HG02759 (cell line): Measurements from ENCODE around the gene TPCN1.

Experiments used
- ATAC-seq: cut with Tn5 transposase; IDR thresholded peaks from one replicate; pipeline ENCODE4 v1.9.1; 2021; ENCODE audit warnings: mild to moderate bottlenecking, moderate library complexity; ENCODE audit not compliant: unreplicated experiment

Gene TPCN1

DNA sequence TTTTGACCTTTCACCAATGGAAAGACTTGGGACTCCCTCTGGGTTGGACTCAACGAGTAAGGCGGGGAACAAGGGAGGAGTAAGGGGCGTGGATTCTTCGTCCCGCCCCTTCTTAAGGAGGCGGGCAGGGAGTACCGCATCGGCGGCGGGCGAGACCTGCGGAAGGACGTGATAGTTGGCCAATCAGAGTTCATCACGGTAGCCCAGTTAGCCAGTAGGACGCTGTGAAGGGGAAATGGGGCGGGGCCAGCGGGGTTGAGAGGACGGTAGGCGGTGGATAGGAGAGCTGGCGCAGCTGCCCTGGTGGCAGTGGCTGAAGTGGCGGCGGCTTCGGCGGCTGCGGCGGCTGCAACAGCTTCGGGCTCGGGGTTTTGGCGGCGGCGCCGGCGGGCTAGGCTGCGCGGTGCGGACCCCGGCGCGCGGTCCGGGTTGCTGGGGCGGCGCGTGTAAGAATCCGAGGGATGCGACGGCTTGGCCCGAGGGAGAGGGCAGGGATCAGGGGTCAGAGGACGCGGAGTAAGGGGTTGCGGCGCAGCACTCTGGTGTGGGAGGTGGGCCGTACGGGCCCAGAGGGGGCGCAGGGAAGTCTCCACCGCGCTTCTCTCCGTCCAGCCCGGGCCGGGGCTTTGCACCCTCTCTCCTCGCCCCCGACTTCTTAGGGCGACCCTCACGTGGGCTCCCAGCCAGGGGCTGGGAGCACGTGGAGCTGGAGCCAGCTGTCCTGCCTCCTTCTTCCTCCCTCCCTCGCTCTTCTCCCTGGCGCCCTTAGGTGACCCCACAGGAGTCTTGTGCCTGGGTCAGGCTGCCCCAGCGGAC lies at the start of gene TPCN1:
Gene TPCN1, plus strand, starts transcription at position 284 of the 816 bp plus-strand sequence. CDS start 5,389 bp downstream, outside the sequence.
- ATAC-seq = peak; percentile 89

DNA sequence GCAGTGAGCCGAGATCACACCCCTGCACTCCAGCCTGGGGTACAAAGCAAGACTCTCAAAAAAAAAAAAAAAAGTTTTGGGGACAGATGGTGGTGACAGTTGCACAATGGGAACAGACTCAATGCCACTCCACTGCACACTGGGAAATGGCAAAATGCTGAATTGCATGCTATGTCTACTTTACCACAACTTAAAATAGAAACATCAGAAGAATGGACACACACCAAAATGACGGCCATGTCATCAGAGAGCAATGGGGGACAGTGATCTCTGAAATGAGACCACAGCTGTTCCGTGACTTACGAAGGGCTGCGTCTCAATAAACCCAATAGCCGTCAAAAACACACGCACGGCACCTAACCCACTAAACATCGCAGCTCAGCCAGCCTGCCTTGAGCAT lies 49.7 kb upstream of the TPCN1 start:
- ATAC-seq = no peak

DNA sequence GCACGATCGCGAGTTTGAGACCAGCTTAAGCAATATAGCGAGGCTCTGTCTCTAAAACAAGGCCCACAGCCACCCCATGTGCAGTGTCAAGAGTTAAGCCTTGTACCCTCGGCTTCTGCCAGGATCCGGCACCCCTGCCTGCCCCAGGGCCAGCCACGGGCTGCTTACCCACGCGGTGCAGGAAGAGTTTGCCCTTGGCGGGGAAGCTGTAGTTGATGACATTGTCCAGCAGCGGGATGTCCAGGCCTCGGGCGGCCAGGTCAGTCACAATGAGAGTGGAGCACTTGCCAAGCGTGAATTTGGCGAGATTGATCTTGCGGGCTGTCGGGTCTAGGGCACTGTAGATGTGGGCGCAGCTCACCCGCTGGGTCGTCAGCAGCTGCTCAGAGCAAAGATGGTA lies 49.1 kb upstream of the TPCN1 start:
- ATAC-seq = no peak

DNA sequence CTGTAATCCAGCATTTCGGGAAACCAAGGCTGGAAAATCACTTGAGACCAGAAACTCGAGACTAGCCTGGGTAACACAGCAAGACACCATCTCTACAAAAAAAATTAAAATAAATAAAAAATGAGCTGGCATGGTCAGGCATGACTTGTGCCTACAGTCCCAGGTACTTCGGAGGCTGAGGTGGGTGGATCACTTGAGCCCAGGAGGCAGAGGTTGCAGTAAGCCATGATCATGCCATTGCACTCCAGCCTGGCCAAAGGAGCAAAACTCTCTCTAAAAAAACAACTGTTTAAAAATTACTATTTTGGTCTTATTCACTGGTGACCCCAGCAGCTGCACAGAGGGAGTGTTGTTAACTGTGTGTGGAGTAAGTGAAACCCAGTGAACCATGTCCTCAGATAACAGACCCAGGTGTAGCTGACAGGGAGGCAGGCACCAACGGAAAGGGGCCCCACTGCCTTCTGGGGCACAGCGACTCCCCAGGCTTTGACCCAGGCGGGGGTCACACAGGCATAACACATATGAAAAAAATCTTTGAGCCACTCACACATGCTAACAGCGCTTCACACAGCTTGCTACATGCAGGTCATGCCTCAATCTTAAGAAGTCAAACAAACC lies 48.1 kb upstream of the TPCN1 start:
- peak; percentile 76 for ATAC-seq

DNA sequence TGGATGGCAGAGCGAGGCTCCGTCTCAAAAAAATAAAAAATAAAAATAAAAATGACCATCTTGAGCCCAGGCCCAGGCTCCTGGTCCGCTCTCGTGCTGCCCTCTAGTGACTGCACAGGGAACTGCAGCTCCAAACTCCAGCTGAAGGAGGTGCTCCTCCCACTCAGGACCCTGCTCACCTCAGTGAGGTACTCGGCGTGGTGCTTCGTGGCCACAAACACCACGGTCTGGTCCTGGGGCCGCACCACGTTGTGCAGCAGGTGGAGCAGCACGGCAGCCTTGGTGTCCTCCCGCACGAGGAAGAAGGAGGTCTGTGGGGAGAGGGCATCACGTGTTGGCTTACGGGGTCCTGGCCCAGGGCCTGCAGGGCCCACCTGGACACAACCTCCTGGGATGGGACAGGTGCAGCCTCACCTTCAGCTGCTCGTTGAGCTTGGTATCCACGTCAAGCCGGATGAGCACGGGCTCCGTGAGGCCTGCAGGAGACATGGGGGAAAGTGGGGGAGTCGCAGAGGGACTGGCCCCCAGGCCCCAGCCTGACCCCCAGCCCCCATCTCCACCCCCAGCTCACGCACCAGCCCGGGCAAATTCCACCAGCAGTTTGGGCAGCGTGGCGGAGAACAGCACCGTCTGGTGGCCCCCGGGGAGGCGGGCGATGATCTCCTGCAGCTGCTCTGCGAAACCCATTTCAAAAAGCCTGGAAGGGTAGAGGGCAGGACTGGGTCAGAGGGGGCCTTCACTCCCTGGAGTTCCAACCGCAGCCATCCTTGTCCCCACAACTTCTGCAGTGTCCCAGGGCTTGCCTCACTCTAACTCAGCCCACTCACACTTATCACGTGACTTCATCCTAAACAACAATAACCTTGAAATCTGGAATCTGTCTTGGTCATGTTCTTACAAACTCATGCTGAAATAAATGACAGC lies 46.5 kb upstream of the TPCN1 start:
- ATAC-seq = no peak

DNA sequence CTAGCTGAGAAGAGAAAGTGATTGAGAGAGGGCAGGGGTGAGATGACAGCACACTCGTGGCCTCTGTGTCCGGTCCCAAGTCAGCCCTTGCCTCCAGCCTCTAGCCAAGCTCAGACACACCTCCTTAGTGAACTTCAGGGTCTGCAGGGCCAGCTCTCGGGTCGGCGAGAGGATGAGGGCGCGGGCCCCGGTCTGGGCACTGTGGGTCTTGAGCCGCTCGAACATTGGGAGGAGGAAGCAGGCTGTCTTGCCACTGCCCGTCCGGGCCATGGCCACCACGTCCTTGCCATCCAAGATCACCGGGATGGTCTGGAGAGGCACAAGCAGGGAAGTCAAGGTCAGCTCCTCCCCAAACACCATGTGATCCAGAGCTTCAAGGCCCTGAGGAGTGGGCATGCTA lies 42.2 kb upstream of the TPCN1 start:
- no peak for ATAC-seq

DNA sequence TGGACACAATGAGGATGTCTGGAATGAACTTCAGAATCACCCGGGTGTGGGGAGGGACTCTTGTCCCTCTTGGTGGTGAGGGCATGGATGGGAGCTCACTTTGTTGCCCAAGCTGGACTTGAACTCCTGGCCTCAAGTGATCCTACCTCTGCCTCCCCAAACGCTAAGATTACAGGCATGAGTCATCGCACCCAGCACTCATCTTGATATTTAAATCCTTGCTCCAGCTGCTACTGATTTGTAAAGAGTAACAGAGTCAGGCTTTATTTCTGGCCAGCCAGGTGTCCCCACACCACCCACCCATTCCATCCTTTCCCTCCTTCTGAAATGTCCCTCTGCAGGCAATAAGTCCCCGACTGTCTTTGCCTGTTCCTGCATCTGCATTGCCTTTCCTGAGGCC lies 40.9 kb upstream of the TPCN1 start:
- ATAC-seq = no peak

DNA sequence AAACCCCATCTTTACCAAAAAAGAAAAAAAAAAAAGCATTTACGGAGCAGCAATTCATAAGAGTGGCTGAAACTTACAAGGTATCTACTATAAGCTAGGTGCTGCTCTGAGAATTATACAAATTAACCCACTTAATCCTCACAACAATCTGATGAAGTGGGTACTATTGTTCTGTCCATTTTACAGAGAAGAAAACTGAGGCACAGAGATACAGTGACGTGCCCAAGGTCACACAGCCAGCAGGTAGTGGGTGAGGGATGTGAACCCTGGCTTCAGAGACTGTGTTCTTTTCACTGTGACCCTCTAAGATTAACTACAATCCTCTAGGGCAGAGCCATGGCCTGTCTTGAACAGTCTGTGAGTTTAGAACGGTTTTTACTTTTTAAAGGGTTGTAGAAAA lies 39.3 kb upstream of the TPCN1 start:
- ATAC-seq = no peak

DNA sequence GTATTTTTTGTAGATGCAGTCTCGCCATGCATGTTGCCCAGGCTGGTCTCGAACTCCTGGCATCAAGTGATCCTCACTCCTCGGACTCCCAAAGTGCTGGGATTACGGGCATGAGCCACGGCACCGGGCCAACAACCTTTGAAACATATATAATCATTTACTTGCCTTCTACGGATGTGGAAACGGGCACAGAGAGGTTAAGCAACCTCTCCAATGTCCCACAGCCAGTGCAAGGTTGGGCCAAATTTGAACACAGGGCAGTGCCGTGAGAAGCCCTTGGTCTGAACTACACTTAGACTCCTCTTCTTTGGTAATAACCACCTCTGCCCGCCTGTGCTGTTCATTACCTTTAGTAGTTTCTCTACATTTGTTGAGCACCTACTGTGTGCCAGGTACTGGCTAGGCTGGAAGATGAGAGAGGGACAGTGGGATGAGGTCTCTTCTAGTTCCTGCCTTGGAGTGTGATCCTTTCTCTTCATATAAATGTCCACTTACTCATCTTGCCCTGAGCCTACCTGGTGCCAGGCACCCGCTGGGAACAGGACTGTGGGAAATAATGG lies 38.2 kb upstream of the TPCN1 start:
- no peak for ATAC-seq

DNA sequence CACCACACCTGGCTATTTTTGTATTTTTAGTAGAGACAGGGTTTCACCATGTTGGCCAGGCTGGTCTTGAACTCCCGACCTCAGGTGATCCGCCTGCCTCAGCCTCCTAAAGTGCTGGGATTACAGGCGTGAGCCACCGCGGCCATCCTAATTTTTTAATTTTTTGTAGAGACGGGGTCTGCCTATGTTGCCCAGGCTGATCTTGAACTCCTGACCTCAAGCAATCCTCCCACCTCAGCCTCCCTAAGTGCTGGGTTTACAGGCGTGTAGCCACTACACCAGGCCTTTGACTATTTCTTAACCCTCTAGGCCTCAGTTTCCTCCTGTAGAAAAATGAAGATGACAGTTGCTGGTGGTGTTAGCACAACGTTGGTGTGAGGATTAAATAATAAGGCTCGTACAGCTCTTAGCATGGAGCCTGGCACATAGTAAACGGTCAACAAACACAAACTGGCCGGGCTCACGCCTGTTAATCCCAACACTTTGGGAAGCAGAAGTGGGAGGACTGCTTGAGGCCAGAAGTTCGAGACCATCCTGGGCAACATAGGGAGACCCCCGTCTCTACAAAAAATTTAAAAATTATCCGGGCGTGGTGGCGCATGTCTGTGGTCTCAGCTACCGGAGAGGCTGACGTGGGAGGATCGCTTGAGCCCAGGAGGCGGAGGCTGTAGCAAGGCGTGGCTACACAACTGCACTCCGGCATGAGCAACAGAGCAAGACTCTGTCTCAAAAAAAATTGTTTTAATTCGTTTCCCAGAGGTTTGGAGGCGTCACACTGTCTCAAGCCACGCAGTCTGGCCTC lies 37.0 kb upstream of the TPCN1 start:
- peak; percentile 54 for ATAC-seq

DNA sequence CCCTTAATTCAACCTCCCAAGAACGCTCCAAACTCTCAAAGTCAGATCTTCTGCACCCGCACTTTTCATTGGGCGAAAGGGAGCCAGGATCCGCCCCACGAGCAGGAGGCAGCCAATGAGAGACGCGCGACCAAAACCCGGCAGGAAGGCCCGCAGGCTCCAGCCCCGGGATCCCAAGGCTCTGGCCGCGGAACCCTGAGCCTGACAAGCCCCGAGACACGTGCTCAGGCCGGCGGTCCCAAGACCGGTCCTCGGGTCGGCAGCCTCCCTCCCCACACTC lies 36.4 kb upstream of the TPCN1 start:
- ATAC-seq = peak; percentile 81

DNA sequence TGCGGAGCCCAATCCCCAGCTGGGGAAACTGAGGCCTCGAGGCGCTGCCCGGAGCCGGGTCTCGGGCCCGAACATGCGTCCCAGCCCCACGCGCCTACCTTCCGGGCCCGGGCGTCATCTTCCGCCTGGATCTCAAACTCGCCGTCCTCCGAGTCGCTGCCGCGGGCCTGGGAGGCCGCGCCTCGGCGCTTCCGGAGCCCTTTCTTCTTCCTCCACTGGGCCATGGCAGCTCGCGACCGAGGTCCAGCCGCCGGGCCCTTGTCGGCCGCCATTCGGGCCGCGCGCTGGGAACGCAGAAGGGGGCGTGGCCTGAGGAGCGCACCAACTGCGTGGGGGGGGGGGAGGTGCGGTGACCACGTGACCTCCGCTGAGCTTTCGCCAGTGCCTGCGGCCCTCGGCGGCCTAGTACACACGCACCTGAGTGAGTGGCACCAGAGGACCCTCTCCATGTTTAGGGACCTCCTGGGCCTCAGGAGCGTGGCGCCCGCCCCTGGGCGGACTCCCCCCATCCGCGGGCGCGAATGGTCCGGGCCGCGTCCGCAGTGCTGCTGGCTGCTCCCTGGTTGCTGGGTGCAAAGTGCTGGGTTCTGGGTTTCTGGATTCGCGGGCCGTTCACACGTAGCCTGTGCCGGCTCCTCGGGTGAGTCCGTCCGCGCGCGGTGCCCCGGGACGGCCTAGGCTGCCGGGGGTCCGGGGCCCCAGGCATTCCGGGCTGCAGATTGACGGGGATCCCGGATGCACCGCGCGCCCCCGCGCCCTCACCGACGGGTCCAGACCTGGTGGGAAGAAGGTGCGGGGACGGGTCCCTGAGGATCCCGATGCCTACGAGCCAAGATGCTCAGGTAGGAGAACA lies 35.9 kb upstream of the TPCN1 start, which contains the start of the genes DDX54 and RITA1:
Gene DDX54, minus strand, starts transcription at position 299 of the 853 bp plus-strand sequence. Its CDS starts 27 bp downstream, at position 272.
Gene RITA1, plus strand, starts transcription at position 542 of the 853 bp plus-strand sequence. CDS start 1,026 bp downstream, outside the sequence.
- peak; percentile 52 for ATAC-seq

DNA sequence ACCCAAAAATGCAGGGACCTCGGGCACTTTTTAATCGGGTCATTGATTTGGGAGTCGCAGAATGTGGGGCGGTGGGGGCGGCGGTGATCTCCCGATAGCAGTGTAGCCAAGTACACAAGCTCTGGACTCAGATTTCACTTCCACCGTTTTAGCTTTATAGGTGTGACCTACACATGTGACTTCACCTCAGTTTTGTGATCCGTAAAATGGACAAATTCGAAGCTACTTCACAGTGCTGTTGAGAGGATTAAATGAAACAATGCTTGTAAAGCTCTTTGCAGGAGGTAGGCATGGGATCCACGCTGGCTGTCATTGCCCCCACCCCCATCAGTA lies 35.3 kb upstream of the TPCN1 start:
- ATAC-seq = no peak

DNA sequence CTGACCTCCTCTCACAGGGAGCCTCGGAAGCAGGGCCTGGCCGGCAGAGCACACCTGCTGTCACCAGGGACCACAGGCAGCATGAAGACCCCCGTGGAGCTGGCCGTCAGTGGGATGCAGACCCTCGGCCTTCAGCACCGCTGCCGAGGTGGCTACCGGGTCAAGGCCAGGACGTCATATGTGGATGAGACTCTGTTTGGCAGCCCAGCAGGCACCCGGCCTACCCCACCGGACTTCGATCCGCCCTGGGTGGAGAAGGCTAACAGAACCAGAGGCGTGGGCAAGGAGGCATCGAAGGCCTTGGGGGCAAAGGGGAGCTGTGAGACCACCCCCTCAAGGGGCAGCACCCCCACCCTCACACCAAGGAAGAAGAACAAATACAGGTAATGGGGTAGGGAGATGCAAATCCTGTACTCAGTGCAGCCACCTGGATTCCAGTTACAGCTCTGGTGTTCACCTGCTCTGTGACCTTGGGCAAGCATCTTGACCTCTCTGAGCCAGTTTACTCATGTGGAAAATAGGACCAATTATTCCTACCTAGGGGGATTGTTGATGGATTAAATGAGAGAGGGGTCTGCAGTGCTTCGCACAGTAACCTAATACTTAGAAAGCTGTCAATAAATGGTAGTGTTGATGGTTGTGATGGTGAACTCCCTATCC lies 34.5 kb upstream of the TPCN1 start:
- no peak for ATAC-seq

DNA sequence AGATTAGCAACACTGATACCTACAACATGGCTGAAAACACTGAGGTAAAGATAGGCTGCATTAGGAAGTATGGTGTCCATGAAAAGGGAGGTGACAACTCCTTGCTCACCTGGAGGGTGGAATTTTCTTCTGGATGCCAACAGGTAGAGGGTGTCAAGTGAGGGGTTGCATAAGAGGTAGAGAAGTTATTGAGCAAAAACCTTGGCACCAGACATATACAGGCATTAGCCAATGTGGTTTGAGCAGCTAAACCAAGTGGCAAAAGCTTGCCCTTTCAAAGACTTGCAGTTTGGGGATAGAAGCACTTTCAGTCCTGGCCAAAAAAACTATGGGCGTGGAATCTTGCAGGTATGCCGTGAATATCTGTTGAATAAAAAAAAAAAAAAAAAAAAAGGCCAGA lies 31.9 kb upstream of the TPCN1 start:
- no peak for ATAC-seq

DNA sequence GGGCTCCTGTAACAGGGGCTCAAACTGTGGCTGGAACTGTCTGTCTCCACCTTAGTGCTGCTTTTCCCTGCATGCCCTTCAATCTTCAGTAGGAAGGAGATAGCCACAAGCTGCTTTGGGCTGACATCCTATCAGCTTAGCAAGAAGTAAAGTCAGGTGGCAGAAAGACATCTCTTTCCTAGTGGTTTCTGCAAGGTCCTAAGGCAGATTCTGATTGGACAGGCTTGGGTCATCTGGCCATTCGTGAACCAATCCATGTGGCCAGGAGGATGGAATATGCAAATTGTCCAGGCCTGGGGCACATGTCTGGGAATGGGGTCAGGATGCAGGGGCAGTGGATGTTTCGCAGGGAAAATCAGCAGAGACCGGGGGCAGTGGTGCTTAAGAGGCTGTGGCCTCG lies 30.5 kb upstream of the TPCN1 start:
- no peak for ATAC-seq

DNA sequence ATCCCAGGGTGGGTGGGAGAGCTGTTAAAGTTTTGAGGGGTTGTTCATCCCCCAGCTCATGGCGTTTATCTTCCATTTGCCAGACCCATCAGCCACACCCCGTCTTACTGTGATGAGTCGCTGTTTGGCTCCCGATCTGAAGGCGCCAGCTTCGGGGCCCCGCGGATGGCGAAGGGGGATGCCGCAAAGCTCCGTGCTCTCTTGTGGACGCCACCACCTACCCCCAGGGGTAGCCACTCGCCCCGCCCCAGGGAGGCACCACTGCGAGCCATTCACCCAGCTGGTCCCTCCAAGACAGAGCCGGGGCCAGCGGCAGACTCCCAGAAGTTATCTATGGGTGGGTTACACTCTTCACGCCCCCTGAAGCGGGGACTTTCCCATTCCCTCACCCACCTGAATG lies 30.0 kb upstream of the TPCN1 start:
- ATAC-seq = no peak

DNA sequence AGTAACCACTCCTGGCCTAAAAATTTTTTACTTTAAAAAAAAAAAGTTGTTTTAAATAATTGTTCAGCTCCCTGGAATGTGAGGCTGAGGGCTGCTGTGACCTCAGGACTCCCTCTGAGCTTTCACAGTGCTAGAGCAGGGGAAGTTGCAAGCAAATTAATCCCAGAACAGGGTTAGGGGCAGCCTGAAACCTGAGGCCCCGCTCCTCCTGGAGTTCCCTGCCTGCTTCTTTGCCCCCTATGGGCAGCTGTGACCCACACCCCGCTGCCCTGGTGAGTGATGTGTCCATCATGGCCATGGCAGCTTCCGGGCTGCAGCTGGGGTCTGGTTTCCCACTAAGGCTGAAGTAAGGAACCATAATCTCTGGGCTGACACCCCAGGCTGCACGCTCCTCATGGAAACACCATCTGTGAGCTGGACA lies 26.3 kb upstream of the TPCN1 start:
- ATAC-seq = no peak

DNA sequence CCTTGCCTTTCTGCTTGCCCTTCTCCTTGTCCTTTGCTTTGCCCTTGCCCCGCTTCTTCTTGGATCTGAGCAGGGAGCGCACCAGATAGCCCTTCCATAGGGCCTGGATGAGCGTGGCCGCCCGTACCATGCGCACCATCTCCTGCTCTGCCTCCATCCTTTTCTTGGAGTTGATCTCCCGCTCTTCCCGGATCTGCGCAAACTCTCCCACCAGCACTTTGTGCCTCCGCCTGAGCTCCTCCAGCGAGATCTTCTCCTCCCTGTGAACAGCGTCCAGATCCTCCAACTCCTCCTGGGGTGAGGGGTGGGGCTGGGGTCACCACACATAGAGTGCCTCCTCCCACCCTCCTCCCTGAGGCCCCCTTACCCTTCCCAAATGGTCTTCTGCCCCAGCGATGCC lies 25.7 kb upstream of the TPCN1 start:
- ATAC-seq = no peak
